ENCODE measurements around the gene SNTG2.

- TF ChIP-seq CTCF (IDR thresholded peaks at IDR 0.05) (no peak), POLR2A (IDR thresholded peaks at IDR 0.05) (no peak), POLR2AphosphoS5 (IDR thresholded peaks at IDR 0.05) (no peak)
Measured at GRCh38 chr2:1283871-1284270, 333.2 kb downstream of the SNTG2 start.

All from prostate gland (tissue), 2 donors.